ENCODE measurements around the gene NUP93.

- TF ChIP-seq CTCF (IDR thresholded peaks at IDR 0.05 in 4 of 5, conservative IDR thresholded peaks at IDR 0.05 in 1 of 5) (no peak), POLR2A (IDR thresholded peaks at IDR 0.05) (no peak)
Observed at GRCh38 chr16:56841233-56841632, 111.3 kb downstream of the NUP93 start.
